Activated naive CD4-positive, alpha-beta T cell treated with anti-CD3 and anti-CD28 coated beads, Interleukin-2, amount 50 U/mL, for 72 hours (primary cell): ENCODE measurements around the gene ROR2. TPM values are rescaled to one million over a fixed set of nuclear protein-coding genes. Genes with fewer than 3 reads are reported as not detected.

Source experiments
- ATAC-seq, 2 donors: fragments of 150-1000 bp; cut with Tn5 transposase; 2 replicates each; pipeline ENCODE4 v1.10.0; 2021; ENCODE audit warnings: mild to moderate bottlenecking in 2 of 2, moderate library complexity in 2 of 2
- DNase-seq, 2 donors: peaks; one replicate each; pipeline ENCODE4 v3.0.0; 2021 to 2022; ENCODE audit warnings: low spot score in 2 of 2
- H3K27ac Mint-ChIP-seq, 2 donors: one replicate each; pipeline ENCODE4 v1.8.0; 2022; ENCODE audit warnings: mild to moderate bottlenecking in 2 of 2, mixed read lengths in 2 of 2
- H3K36me3 Mint-ChIP-seq, 2 donors: one replicate each; pipeline ENCODE4 v1.8.0; 2022; ENCODE audit warnings: mixed read lengths in 2 of 2
- H3K9me3 Mint-ChIP-seq, 2 donors: one replicate each; pipeline ENCODE4 v1.8.0; 2022; ENCODE audit warnings: mixed read lengths in 2 of 2
- total RNA-seq, 2 donors: library from RNA; stranded (reverse); gene quantifications; one replicate each; pipeline ENCODE4 v1.2.3, GENCODE V29; 2022

ROR2 gene
- total RNA-seq, 2 donors from 2014 or later, result not detected

DNA sequence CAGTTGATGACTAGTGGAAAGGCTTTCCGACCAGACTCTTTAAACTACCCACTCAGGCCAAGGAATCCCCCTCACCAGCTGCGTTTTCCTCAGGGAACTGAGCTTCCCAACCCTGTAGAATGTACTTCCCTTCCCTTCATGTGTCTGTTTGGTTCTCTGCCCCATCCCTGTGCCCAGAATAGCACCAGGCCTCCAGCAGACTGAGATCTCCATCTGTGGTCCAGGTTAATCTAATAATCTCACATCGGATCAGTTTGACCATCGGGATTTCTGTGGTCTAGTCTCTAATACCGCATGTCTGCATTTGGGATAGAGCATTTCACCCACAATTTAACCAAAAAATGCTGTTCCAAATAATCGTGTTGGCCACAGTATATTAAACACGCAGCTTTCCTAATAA lies 237.2 kb downstream of the ROR2 start:
- H3K36me3 Mint-ChIP-seq, result peaks cover 9 to 11% of the 10 kb centered on the region in 2 donors
- peaks cover 6 to 7% of the 10 kb centered on the region in 2 donors for H3K9me3 Mint-ChIP-seq
- ATAC-seq (no peak), DNase-seq (no peak)
- H3K27ac Mint-ChIP-seq, result no peak overlapping the region

DNA sequence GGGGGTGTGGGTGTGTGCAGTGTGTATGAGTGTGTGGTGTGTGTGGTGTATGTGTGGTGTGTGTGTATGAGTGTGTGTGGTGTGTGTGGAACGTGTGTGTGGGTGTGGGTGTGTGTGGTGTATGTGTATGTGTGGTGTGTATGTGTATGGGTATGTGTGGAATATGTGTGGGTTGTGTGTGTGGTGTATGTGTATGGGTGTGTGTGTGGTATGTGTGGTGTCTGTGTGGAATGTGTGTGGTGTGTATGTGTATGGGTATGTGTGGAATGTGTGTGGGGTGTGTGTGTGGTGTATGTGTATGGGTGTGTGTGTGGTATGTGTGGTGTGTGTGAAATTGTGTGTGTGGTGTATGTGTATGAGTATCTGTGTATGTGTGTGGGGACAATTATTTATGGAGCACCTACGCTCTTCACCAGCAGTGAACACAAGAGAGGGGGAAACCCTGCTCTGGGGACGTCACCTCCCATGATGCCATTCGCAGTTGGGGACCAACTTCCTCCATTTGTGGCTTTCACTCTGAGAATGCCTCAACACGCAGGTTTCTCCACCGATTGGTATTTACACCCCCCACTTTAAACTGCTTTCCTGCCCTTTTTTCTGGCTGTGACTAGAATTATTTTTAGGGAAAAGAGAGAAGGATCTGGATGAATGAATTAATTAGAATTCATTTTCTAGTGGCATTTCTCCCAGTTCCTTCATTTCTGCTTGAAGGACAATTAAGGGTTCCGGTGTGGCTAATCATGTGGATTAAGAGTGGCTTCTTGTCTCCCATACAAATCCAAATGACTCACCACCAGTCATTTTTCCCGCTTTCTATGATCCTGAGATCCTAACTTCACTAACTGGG lies 238.1 kb downstream of the ROR2 start:
- Mint-ChIP-seq H3K36me3 (peaks cover 8 to 9% of the 10 kb centered on the region in 2 donors), H3K27ac (peak overlapping the region in 1 of 2 donors; percentile 38), H3K9me3 (peaks cover 6 to 7% of the 10 kb centered on the region in 2 donors)
- ATAC-seq, result peak; percentile 95 to 96
- DNase-seq, result peak; percentile 61 to 69

DNA sequence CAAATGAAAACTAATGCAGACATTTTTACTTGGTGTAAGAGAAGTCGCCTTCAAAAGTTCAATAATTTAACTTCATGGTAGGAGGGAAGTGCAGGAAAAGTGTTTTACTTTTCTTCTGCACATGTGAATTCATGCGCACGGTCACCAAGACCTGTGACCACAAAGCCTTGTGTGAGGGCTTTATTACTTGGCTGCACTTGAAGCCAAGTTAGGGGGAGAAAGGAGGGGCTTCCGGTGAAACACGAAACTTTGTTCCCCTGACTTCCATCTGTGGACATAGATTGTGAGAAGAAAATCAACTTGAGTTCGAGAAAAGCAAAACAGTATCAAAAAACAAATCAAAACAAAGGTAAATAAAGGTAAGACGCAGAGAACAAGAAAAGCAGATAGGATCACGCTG lies 239.9 kb downstream of the ROR2 start:
- DNase-seq (no peak), ATAC-seq (no peak)
- peaks cover 5 to 6% of the 10 kb centered on the region in 2 donors for H3K36me3 Mint-ChIP-seq
- H3K9me3 Mint-ChIP-seq, result peaks cover 5 to 6% of the 10 kb centered on the region in 2 donors
- no peak overlapping the region for H3K27ac Mint-ChIP-seq

DNA sequence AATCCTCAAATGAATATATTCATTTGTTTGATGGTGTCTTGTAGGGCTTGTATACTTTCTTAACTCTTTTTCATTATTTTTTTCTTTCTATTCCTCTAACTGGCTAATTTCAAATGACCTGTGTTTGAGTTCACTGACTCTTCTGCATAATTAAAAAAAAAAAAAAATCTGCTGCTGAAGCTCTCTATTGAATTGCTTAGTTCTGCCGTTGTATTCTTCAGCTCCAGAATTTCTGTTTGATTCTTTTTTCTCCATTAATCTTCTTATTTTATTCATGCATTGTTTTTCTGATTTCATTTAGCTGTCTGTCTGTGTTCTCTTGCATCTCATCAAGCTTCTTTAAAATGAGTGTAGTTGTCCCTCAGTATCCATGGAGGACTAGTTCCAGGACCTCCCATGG lies 244.6 kb downstream of the ROR2 start:
- Mint-ChIP-seq H3K9me3 (peaks cover 6 to 7% of the 10 kb centered on the region in 2 donors), H3K36me3 (peaks cover 5 to 10% of the 10 kb centered on the region in 2 donors), H3K27ac (no peak overlapping the region)
- no peak for ATAC-seq
- DNase-seq, result no peak

DNA sequence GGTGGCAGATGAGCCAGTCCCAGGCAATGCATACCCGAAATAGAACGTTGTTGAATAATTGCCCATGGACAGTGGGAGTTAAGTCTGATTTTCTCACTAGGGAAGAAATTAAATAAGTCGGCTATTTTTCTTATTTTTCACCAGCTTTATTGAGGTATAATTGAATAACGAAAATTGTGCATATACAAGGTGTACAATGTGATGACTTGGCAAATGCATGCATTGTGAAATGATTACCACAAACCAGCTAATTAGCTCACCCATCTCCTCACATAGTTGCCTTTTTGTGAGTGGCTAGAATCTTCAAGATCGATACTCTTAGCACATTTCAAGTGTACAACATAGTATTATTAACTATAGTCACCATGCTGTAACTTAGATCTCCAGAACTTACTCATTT lies 249.6 kb downstream of the ROR2 start:
- DNase-seq, result no peak
- H3K27ac Mint-ChIP-seq, result no peak overlapping the region
- no peak for ATAC-seq
- peaks cover 2 to 6% of the 10 kb centered on the region in 2 donors for H3K36me3 Mint-ChIP-seq
- H3K9me3 Mint-ChIP-seq, result peaks cover 4% of the 10 kb centered on the region in 2 donors

DNA sequence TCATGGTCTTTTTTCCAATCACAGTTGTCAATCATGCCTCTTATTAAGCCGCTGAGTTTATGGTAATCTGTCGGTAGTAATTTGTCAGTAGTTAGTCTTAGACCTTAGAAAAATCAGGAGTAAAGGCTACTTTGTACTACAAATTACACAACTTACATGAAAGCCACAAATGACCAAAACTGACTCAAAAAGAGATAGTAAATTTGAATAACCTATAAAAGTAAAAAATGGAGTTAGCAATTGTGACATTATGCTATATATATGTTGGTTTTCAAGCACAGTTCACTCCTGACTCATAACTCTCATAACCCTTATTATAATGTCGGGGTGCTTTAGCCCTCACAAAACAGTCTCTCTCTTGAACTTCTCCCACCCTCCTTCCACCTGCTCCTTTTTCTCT lies 251.8 kb downstream of the ROR2 start:
- ATAC-seq (peak; percentile 81 to 92), DNase-seq (no peak)
- H3K36me3 Mint-ChIP-seq, result no peaks in the 10 kb centered on the region
- peak overlapping the region; percentile 3 to 90 for H3K27ac Mint-ChIP-seq
- H3K9me3 Mint-ChIP-seq, result peaks cover 0 to 5% of the 10 kb centered on the region in 2 donors

DNA sequence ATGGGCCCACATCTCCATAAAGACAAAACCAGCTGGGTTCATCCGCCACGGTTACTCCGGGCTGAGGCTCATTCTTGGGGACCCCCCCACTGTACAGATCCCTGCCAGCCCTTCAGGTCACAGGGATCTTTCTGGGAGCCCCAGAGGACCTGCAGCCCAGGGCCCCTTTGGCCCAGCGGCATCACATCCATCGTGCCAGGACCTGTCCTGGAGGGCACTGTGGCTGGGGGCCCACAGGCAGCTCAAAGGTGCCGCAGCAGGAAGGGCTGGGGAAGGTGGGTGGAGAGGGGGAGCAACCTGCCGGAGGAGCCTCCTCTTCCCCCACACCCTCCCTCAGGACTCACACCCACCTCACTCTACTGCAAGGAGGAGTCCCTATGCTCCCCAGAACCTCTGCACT lies 252.8 kb downstream of the ROR2 start:
- no peaks in the 10 kb centered on the region for H3K36me3 Mint-ChIP-seq
- ATAC-seq (no peak), DNase-seq (no peak)
- H3K27ac Mint-ChIP-seq, result no peak overlapping the region
- peaks cover 0 to 5% of the 10 kb centered on the region in 2 donors for H3K9me3 Mint-ChIP-seq

DNA sequence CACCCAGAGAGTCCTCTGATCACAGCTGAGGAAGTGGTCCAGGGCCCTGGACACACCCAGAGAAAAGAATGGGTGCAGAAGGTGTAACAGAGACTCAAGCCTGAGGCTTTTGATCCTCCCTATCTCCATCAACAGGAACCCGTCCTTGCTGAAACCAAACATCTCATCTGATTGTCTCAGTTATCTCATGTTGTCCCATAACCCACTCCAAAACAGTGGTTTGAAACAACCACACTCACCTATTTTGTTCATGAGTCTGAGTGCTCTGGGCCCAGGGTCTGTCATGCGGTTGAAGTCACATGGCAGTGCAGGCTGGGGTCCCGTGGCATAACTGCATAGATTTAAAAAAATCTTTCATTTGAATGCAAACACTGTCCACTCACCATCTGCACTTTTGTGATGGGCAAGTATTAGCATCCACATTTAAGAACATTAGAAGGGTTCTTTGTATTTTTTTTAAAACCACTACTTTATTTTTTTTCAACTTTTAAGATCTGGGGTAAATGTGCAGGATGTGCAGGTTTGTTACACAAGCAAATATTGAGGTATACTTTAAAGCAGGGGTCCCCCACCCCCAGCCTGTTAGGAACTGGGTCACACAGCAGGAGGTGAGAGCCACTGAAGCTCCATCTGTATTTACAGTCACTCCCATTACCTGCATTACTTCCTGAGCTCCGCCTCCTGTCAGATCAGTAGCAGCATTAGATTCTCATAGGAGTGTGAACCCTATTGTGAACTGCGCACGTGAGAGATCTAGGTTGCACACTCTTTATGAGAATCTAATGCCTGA lies 255.8 kb downstream of the ROR2 start:
- Mint-ChIP-seq H3K9me3 (peaks cover 0 to 5% of the 10 kb centered on the region in 2 donors), H3K27ac (no peak overlapping the region), H3K36me3 (no peaks in the 10 kb centered on the region)
- ATAC-seq (no peak), DNase-seq (no peak)

DNA sequence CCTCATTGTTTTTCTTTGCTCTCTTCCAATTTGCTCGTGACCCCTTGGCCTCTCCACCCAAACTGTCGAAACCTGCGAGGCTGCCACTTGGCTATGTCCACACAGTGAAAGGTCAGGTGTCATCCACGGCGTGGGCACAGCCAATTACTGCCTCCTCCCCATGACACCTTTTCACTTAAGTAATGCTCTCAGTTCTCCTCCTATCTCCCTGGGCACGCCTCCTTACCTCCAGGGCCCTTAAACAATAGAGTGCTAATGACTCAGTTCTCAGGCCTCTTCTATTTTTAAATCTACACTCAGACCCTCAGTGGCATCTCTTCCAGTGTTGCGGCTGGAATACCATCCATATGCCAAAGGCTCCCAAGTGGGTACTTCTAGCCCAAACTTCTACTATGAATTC lies 256.8 kb downstream of the ROR2 start:
- H3K27ac Mint-ChIP-seq, result no peak overlapping the region
- H3K9me3 Mint-ChIP-seq, result peaks cover 0 to 5% of the 10 kb centered on the region in 2 donors
- ATAC-seq (no peak), DNase-seq (no peak)
- H3K36me3 Mint-ChIP-seq, result no peaks in the 10 kb centered on the region

DNA sequence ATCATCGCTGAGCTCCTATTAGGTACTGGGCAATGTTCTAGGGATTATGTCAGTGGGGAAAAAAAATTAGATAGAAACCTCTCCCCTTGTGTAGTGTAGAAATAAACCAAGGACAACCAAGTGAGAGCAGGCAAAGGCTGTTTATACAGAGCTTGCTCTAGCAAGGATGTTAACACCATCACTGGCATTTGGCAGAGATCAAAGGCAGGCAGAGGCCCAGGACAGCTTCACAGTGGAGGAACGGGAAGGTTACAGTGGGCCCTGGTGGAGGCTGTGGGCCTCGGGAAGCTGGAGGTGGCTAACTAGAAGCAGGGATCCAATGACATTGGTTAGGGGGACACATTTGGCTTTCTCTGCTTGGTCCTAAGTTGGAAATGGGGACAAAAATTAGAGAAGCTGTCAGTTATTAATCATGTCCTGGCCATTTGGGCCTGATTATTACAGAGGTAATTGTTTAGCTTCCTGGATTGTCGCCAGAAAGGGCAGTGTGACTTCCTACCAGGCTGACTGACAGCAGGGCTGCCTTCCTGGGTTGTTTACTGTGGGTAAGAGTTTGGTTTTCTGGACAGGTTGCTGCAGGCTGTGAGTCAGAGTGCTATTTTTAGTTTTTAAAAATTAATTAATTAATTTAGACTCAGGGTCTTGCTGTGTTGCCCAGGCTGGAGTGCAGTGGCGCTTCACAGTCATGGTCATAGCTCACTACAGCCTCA lies 259.3 kb downstream of the ROR2 start:
- Mint-ChIP-seq H3K9me3 (peaks cover 0 to 5% of the 10 kb centered on the region in 2 donors), H3K27ac (no peak overlapping the region), H3K36me3 (no peaks in the 10 kb centered on the region)
- ATAC-seq (no peak), DNase-seq (no peak)

DNA sequence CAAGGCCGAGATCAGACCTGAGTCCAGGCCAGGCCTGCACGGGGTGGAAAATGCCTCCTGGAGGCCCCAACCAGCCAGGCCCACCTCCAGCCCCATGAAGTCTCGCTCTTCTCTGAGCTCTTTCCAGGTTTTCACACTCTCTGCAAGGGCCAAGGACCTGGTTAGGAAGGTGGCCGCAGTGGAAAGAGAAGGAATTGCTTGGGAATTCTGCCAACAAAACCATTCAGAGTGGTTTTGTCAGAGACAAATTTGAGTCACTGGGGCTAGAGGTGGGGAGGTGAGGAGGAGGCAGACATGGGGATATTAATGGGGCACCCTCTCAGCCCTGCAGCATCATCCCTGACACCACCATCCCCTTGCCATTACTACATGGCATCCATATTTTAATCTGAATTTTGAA lies 261.0 kb downstream of the ROR2 start:
- H3K36me3 Mint-ChIP-seq, result no peaks in the 10 kb centered on the region
- DNase-seq (no peak), ATAC-seq (no peak)
- H3K27ac Mint-ChIP-seq, result no peak overlapping the region
- H3K9me3 Mint-ChIP-seq, result no peaks in the 10 kb centered on the region

DNA sequence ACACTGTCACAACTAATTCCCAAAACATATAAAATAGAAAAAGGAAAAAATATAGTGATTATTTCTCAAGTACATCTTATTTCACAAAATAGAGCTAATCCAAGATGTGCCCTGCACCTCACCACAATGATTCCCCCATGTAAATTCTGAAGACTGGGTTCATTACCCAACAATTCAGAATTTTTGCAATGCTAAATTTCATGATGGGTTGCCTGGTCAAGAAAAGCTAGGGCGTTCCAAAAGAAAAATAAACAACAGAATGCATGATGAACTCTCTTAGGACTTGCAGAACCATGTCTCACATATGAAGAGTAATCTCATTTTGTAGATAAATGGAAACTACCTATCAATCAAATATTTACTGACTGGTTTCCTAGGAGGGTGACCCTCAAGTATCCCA lies 266.8 kb downstream of the ROR2 start:
- Mint-ChIP-seq H3K9me3 (no peaks in the 10 kb centered on the region), H3K27ac (no peak overlapping the region), H3K36me3 (no peaks in the 10 kb centered on the region)
- ATAC-seq (no peak), DNase-seq (no peak)

DNA sequence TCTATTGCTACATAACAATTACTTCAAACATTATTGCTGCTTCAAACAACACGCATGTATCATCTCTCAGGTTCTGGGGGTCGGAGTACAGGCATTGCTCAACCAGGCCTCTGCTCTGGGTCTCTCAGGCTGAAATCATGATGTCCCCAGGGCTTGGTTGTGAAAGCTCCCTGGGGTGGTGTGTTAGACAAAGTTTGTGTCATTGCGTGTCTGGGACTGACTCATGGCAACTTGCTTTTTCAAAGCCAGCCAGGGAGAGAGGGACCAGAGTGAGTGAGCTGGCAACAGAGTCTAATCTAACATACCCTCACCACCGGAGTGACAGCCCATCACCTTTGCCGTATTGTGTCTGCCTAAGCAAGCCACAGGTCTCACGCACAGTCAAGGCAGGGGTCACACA lies 267.2 kb downstream of the ROR2 start:
- Mint-ChIP-seq H3K36me3 (no peaks in the 10 kb centered on the region), H3K9me3 (no peaks in the 10 kb centered on the region), H3K27ac (no peak overlapping the region)
- ATAC-seq (no peak), DNase-seq (no peak)

DNA sequence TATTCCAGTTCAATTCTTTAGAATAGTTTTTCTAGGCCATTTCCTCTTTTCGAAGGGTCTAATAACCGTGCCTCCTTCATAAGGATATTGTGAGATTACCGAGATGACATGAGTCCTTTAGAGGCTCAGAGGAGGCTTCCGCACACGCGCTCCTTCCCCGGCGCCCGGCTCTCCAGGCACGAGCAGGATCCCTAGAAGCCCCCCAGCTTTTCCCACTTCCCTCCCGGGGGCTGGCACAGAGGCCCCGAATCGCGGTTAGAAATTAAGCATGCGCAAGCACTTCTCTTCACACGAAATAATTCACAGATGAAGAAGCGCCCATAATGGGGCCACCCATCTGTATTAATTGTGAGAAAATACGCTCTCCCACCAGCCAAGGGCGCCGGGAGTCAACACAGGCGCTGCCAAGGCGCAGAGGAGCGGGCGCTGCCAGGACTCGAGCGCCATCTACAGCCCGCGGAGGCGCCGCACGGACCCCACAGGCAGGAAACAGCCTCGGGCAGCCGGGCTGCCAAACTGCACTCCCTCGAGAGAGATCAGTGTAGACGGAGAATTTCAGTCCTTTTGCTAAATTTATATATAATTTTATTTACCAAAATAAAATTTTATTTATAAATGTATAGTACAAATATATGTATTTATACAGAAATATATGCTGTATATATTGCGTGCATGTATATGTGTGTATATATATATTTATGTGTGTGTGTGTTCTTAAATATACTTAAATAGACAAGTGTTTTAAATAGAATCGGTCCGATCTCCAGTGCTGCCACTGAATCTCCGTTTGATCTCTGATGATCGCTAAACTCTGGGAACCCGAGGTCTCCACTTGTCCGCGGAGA lies 268.3 kb downstream of the ROR2 start:
- Mint-ChIP-seq H3K36me3 (no peaks in the 10 kb centered on the region), H3K9me3 (no peaks in the 10 kb centered on the region), H3K27ac (no peak overlapping the region)
- ATAC-seq (peak; percentile 91 to 94), DNase-seq (peak in 1 of 2 donors; percentile 79)

DNA sequence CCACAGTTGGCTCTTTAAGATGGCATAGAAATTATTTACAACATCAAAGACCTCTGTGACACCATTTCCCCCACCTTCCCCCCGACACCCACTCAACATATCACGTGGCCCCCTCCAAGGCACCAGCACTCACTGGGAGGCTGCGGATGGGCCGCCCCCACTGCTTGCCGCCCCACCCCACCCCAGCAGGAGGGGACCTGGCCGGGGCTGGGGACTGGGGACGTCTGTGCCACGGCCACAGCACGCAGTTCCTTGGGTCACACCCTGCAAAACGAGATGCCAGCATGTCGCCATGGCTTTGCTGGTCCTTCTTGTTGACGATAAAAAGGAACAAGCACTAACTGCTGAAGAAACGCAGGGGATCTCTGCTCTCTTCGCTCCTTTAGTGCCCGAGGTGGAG lies 269.0 kb downstream of the ROR2 start:
- Mint-ChIP-seq H3K27ac (no peak overlapping the region), H3K36me3 (no peaks in the 10 kb centered on the region), H3K9me3 (no peaks in the 10 kb centered on the region)
- ATAC-seq, result no peak
- no peak for DNase-seq

DNA sequence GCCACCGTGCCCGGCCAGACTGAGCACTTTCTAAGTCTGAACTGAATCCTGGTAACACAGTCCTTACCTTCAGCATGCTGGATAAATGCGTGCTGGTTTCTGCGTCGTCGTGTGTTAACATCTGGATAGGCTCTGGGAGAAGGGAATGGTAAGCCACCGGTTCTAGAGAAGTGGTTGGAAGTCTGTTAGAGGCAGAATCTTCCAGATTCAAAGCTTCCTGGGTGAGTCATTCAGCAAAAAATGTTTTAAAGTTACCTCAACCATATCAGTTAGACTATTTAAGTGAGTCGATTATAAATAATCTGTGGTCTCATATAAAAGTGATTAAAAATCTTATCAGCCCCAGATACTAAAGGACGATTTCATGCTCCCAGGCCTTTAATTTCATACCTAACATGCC lies 269.9 kb downstream of the ROR2 start:
- H3K9me3 Mint-ChIP-seq, result no peaks in the 10 kb centered on the region
- H3K27ac Mint-ChIP-seq, result no peak overlapping the region
- DNase-seq (no peak), ATAC-seq (no peak)
- H3K36me3 Mint-ChIP-seq, result no peaks in the 10 kb centered on the region
